Stimulated activated CD8-positive, alpha-beta memory T cell treated with anti-CD3 and anti-CD28 coated beads, Interleukin-2, amount 100 ng/mL, for 48 hours (primary cell): Measurements from ENCODE around the gene DAGLB.
A peak's percentile ranks its signal among the peaks of the same experiment; 100 is the strongest.
"Not testable (repeated sequence)": the region's sequence is repeated elsewhere in the genome, so short reads cannot be mapped to it uniquely, and the experiment has no call there.

Experiments
- DNase-seq, 2 donors: peaks; one replicate each; pipeline ENCODE4 v3.0.0-alpha.2; 2020; ENCODE audit warnings: low read depth in 2 of 2

The DAGLB gene

GRCh38 chr7:6447581-6448199 lies at the start of gene DAGLB:
TSS of gene DAGLB (minus strand) at chr7:6447954. CDS start at chr7:6447842, 112 bp downstream.
- peak; percentile 93 to 95 for DNase-seq

DNA sequence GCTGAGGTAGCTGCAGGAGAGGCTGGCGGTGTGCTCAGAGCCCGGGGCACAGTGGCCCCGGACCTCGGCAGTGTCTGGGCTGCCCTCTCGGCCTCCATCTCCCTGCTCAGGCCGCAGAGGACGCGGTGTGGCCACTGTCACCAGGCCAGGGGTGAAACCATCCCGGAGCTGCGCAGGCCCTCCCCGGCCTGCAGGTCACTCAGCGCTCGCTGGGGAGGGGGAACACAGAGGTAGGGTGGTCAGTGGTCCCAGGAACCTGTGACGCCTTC lies 49.8 kb upstream of the DAGLB start:
- no peak for DNase-seq

GRCh38 chr7:6496842-6497636 lies 49.3 kb upstream of the DAGLB start:
- DNase-seq: no peak

DNA sequence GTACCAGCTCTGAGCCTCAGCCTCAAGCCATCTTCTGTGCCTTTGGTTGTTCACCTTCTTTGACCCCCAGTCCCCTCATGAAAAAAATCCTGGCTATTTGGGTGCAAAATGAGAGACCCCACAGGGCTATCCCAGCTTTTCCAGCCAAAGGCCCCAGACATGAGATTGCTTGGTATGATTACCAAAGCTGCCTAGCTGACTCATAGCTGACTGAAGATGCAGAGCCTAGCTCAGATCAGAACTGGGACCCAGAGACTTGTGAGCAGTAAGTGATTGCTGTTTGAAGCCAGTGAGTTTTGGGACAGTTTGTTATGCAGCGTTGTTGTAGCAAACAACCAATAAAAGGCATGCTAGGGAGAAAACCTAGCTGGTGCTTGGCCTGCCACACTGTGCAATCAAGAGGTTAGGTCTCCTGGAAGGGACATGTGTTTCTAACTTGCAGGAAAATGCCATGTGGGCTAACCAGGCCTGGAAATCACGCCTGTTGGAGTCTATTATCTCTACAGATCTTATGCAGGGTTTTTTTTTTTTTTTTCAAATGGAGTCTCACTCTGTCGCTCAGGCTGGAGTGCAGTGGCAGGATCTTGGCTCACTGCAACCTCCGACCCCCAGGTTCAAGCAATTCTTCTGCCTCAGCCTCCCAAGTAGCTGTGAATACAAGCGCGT lies 48.0 kb upstream of the DAGLB start:
- no peak for DNase-seq

- no peak for DNase-seq
Observed at GRCh38 chr7:6494365-6494764, 46.6 kb upstream of the DAGLB start.

- DNase-seq: no peak
Observed at GRCh38 chr7:6491194-6491593, 43.4 kb upstream of the DAGLB start.

- no peak for DNase-seq
Observed at GRCh38 chr7:6489612-6490011, 41.9 kb upstream of the DAGLB start.

GRCh38 chr7:6487184-6487545 lies 39.4 kb upstream of the DAGLB start:
- DNase-seq: no peak

- DNase-seq: no peak
Observed at GRCh38 chr7:6486438-6487183, 38.9 kb upstream of the DAGLB start.

- no peak for DNase-seq
Observed at GRCh38 chr7:6482743-6483119, 35.0 kb upstream of the DAGLB start.

- no peak for DNase-seq
Observed at GRCh38 chr7:6482307-6482706, 34.6 kb upstream of the DAGLB start.

DNA sequence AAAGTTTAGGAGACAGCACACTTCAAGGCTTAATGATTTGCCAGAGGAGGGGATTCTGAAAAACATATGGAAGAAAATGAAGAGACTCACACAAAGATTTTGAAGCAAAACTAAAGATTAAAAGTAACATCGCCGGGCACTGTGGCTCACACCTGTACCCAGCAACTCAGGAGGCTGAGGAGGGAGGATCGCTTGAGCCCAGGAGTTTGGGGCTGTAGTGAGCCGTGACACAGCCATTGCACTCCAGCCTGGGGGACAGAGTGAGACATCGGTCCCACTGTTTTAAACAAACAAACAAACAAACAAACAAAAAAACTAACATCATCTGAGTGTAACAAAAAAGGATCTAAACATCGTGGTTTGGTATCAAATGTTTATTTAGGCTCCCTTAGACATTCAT lies 33.7 kb upstream of the DAGLB start:
- DNase-seq: no peak

DNA sequence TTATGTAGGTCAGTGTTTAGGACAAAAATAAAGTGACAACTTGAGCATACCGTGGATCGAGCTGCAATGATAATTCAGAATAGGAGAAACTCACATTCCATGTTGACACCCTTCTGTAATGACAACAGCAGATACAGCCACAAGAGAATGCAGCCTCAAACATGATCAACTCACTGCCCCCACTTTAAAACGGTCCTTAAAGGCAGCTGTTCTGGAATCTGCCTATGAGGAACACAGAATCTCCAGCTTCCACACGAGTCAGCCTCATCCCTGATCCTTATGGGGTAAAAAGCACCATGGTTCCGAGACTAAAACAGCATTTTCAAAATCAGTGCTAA lies 32.5 kb upstream of the DAGLB start:
- DNase-seq: no peak

- DNase-seq: peak in 1 of 2 donors; percentile 17
Observed at GRCh38 chr7:6479067-6479466, 31.3 kb upstream of the DAGLB start.

DNA sequence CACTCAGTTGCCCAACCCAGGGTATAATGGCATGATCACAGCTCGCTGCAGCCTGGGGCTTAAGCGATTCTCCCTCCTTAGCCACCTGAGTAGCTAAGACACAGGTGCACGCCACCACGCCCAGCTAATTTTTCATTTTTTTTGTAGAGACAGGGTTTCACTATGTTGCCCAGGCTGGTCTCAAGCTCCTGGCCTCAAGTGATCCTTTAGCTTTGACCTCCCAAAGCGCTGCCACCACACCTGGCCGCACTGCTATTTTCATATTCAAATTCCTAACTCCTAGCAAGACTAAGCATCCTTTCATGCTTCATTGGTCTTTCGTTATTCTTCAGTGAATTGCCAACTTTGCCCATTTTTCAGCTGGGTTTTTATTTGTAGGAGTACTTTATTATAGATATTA lies 30.4 kb upstream of the DAGLB start:
- DNase-seq: no peak

DNA sequence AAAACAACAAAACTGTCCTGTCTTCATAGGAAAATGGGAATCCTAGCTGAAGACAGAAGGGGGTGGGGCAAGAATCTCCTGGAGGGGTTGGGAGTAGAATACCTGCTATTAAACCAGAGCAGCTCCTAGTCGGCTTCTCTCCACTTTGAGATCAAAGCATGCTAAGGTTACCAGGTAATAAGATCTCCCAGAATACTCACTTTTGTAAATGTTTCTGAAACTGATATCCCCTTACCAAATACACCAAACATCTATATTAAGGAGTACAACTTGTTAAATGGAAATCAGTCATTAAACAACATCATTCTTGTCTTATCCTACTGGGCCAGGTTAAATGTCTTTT lies 29.5 kb upstream of the DAGLB start:
- no peak for DNase-seq

DNA sequence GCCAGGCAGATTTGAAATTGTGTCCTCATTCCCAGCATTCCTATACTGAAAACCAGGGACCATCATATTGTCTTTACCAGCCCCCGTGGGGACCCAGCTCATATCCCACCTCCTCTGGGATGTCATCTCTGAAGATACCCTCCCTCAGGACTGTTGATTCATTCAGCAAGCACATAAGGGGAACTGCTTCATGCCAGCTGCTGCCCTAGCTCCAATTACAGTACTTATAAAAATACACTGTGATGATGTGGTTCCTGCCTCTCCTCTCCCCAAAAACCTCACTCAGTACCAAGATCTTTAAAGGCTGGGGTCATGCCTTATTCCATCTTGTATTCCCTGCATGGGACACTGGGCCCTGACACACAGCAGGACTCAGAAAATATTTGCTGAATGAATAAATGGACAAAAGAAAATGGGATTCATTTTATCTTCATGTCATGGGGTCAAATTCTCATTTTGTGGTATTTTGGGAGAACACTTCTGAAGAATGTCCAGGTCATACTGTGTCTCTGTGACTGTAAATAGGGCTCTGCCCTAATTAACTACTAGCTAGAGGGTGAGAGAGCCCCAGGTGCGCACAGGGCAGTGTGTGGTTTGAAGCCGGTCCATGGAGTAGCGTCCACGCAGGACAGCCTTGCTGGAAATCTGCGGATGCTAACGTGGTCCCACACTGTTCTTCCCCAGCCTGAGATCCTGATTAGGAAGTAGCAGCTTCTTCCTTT lies 29.0 kb upstream of the DAGLB start:
- no peak for DNase-seq

GRCh38 chr7:6475433-6476186 lies 27.9 kb upstream of the DAGLB start:
- DNase-seq: no peak

DNA sequence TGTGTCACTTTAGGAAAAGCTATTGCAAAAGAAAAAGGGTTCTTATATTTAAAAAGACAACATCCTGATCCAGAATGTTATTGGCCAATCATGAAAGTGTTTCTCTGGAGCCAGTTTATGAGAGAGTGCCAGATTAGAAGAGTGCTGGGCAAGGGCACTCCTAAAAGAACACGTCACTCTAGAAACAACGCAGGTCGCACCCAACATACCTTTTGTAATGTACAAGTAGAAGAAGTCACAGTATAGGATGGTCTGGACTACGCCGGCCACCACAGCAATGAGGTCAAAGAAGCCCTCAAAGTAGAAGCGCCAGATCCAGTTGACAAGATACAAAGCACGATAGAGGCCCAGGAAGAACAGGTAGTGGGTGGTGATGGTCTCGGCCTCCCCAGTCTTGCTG lies 18.1 kb upstream of the DAGLB start:
- DNase-seq: no peak

GRCh38 chr7:6463609-6464008 lies 15.9 kb upstream of the DAGLB start:
- not testable (repeated sequence) for DNase-seq

DNA sequence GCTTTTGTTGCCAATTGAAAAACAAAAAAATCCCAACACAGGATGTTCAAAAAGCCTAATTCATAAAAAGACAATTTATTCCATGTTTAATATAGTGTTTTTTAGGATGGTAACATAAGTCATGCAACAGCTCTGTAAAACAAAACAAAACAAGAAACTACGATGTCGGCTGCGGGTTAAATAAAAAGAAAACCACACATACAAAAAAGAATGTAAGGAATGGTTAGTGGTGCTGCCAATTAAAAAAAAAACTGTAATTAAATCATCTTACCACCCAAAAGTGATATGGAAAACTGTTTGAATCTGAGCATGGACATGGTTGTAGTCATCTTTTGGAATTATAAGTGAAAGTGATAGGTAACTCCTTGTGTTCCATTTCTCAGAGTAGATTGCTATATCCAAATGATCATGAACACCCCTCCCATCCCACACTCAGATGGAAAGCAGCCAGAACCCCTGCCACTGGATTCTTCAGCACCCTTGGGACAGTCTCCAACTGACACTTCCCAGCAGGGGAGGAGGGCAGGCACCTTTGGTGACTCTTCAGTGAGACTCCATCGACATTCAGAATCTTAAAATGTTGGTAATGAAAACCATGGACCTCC lies 14.3 kb upstream of the DAGLB start:
- no peak for DNase-seq
